ENCODE results near the gene RND1. TPM values are rescaled to one million over a fixed set of nuclear protein-coding genes. Genes with fewer than 3 reads are reported as not detected.
"Not testable (repeated sequence)": the region's sequence is repeated elsewhere in the genome, so short reads cannot be mapped to it uniquely, and the experiment has no call there.

RND1 gene
- total RNA-seq, 1 experiment from 2014 or later, result 2.7 TPM

GRCh38 chr12:48857278-48857994 is 8.2 kb downstream of the RND1 start:
- intact Hi-C loops (cut with micrococcal nuclease; ENCODE audit: unreplicated experiment), result no loop called here
- Histone ChIP-seq H3K36me3 (ENCODE audit: low read depth) (no peaks in the 10 kb centered on the region), H3K4me3 (no peak overlapping the region), H3K9me3 (ENCODE audit: insufficient read depth, low read depth) (no peaks in the 10 kb centered on the region), H3K4me2 (no peak overlapping the region), H3K27ac (no peak overlapping the region), H3K79me2 (ENCODE audit: low read depth) (no peaks in the 10 kb centered on the region), H3F3A (ENCODE audit: insufficient read depth, low read depth) (0 out of 2 replicates have a peak, but pooled peaks cover 5% of the 10 kb centered on the region), H3K4me1 (replicated peaks; ENCODE audit: insufficient read depth) (peaks cover 22% of the 10 kb centered on the region), H3K9me2 (ENCODE audit: insufficient read depth) (no peaks in the 10 kb centered on the region), H3K27me3 (ENCODE audit: insufficient read depth, low read depth) (no peaks in the 10 kb centered on the region), H2AFZ (no peak overlapping the region), H4K20me1 (ENCODE audit: insufficient read depth) (no peaks in the 10 kb centered on the region)
- CTCF ChIA-PET, result interaction anchor here (0.6 kb wide), 1 partner anchor 29 kb away, joined by 5 read pairs; no protein-coding TSS in a partner anchor
- TF ChIP-seq CTCF (conservative IDR thresholded peaks at IDR 0.05) (no peak), EZH2 (IDR thresholded peaks at IDR 0.05; ENCODE audit: low read depth) (no peak)
- POLR2A ChIA-PET (ENCODE audit: unreplicated experiment), result interaction anchor here (0.7 kb wide), 1 partner anchor 100 kb away, joined by 21 read pairs; no protein-coding TSS in a partner anchor
- DNase-seq, result no peak
- no TSS peak for BruUV-seq (replicated peaks)

DNA sequence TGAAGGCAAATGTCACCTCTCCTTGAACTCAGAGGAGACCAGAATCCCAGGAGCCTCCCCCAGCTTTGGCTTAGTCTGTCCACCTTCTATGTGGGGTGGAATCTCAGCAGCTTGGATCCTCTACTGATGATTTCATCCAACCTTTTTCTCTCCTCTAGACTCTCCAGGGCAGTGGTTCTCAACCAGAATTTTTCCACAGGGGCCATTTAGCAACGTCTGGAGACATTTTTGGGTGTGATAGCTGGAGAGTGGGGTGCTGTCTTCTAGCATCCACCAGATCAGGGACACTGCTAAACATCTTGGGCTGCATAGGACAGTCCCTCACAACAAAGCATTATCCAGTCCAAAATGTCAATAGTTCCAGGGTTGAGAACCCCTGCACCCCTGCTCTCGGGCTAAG is 9.3 kb downstream of the RND1 start:
- TF ChIP-seq EZH2 (IDR thresholded peaks at IDR 0.05; ENCODE audit: low read depth) (no peak), CTCF (conservative IDR thresholded peaks at IDR 0.05) (no peak)
- H3K4me2 ChIP-seq, result no peak overlapping the region
- H3K79me2 ChIP-seq (ENCODE audit: low read depth), result peaks cover 5% of the 10 kb centered on the region
- no TSS peak for BruUV-seq (replicated peaks)
- H4K20me1 ChIP-seq (ENCODE audit: insufficient read depth), result no peaks in the 10 kb centered on the region
- no peak overlapping the region for H3K27ac ChIP-seq
- H3K4me1 ChIP-seq (replicated peaks; ENCODE audit: insufficient read depth), result peaks cover 17% of the 10 kb centered on the region
- no peak overlapping the region for H3K4me3 ChIP-seq
- H3K27me3 ChIP-seq (ENCODE audit: insufficient read depth, low read depth), result no peaks in the 10 kb centered on the region
- no peaks in the 10 kb centered on the region for H3K36me3 ChIP-seq (ENCODE audit: low read depth)
- DNase-seq, result no peak
- no peaks in the 10 kb centered on the region for H3F3A ChIP-seq (ENCODE audit: insufficient read depth, low read depth)
- H3K9me3 ChIP-seq (ENCODE audit: insufficient read depth, low read depth), result no peaks in the 10 kb centered on the region
- no peaks in the 10 kb centered on the region for H3K9me2 ChIP-seq (ENCODE audit: insufficient read depth)
- H2AFZ ChIP-seq, result no peak overlapping the region
- intact Hi-C loops (cut with micrococcal nuclease; ENCODE audit: unreplicated experiment), result no loop called here
- ChIA-PET POLR2A (ENCODE audit: unreplicated experiment) (interaction anchor here (0.6 kb wide), 1 partner anchor 97 kb away, joined by 13 read pairs; no protein-coding TSS in a partner anchor), CTCF (no interaction called here)

- CTCF ChIA-PET, result interaction anchor here (0.6 kb wide), 1 partner anchor 35 kb away, joined by 7 read pairs; no protein-coding TSS in a partner anchor
- POLR2A ChIA-PET (ENCODE audit: unreplicated experiment); H4K20me1 ChIP-seq (ENCODE audit: insufficient read depth); H3K9me3 ChIP-seq (ENCODE audit: insufficient read depth, low read depth); H3K4me3 ChIP-seq; H3K27me3 ChIP-seq (ENCODE audit: insufficient read depth, low read depth); H3K36me3 ChIP-seq (ENCODE audit: low read depth); DNase-seq; H3K9me2 ChIP-seq (ENCODE audit: insufficient read depth); BruUV-seq (replicated peaks); H3F3A ChIP-seq (ENCODE audit: insufficient read depth, low read depth); H2AFZ ChIP-seq; H3K27ac ChIP-seq; H3K4me2 ChIP-seq: not testable (repeated sequence)
- intact Hi-C loops (cut with micrococcal nuclease; ENCODE audit: unreplicated experiment), result loop anchor here (5.0 kb wide), 2 partner anchors 38 to 122 kb away; partner anchors contain the start of genes CACNB3 and WNT1
- H3K79me2 ChIP-seq (ENCODE audit: low read depth), result peaks cover 19% of the 10 kb centered on the region
- H3K4me1 ChIP-seq (replicated peaks; ENCODE audit: insufficient read depth), result peaks cover 19% of the 10 kb centered on the region
Measured at GRCh38 chr12:48854932-48855331, 10.7 kb downstream of the RND1 start.

Data from PC-9 (cell line).